Astrocyte of the spinal cord (primary cell): ENCODE measurements around the gene AATF.

Source experiments
- DNase-seq: peaks from one replicate; pipeline ENCODE4 v3.0.0; 2011; ENCODE audit warnings: low read depth, low spot score
- H3K4me3 ChIP-seq: 2 replicates; pipeline ENCODE4 v1.5.1; 2011; ENCODE audit warnings: low read depth, mild to moderate bottlenecking, low read length, moderate library complexity
- CTCF ChIP-seq: IDR thresholded peaks from 2 replicates; pipeline ENCODE4 v1.5.1; 2012; ENCODE audit warnings: low read depth, mild to moderate bottlenecking, low read length, inconsistent platforms
- in situ Hi-C: cut with HindIII; loops from 2 replicates; pipeline ENCODE4 v1.10.0; 2017; ENCODE audit warnings: low sequenced_read_pairs

AATF gene

GRCh38 chr17:37098910-37099664, 150.3 kb downstream of the AATF start:
- peak; percentile 17 for DNase-seq
- no peak for TF ChIP-seq CTCF
- in situ Hi-C loops = no loop called here
- no peak overlapping the region for H3K4me3 ChIP-seq

GRCh38 chr17:37100231-37100630, 151.5 kb downstream of the AATF start:
- no peak overlapping the region for H3K4me3 ChIP-seq
- no peak for DNase-seq
- in situ Hi-C loops = no loop called here
- TF ChIP-seq CTCF = no peak

- no peak overlapping the region for H3K4me3 ChIP-seq
- TF ChIP-seq CTCF = no peak
- in situ Hi-C loops = no loop called here
Measured at GRCh38 chr17:37101306-37101705, 152.6 kb downstream of the AATF start.

DNA sequence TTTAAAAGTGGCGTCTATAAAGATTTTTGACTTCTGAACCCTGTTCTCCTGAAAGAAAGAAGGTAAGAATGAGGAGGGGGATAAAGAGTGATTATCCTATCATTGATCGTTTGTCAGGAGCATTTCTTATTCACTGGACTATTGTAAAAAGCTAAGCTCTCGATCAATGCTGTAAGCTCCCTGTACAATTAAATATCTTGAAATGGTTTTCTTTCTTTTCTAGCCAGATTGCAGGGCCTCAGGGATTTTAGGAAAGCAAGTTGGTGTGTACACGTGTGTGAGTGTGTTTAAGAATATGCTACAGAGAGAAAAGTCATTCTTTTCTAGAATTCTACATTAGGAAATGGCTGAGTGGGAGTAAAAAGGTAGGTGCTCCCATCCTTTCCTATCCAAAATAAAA, 154.5 kb downstream of the AATF start:
- in situ Hi-C loops = no loop called here
- DNase-seq = no peak
- TF ChIP-seq CTCF = no peak
- H3K4me3 ChIP-seq = no peak overlapping the region

More at GRCh38 chr17:37101306-37101705, 152.6 kb downstream of the AATF start:
- DNase-seq = no peak

- no peak for TF ChIP-seq CTCF
- no peak for DNase-seq
- in situ Hi-C loops = no loop called here
- H3K4me3 ChIP-seq = no peak overlapping the region
Measured at GRCh38 chr17:37106049-37106448, 157.3 kb downstream of the AATF start.
